Panc1 (cell line): ENCODE measurements around the gene PGGHG. TPM values are rescaled to one million over a fixed set of nuclear protein-coding genes. Genes with fewer than 3 reads are reported as not detected.
A peak's percentile ranks its signal among the peaks of the same experiment; 100 is the strongest.

ENCODE experiments used
- ATAC-seq: fragments of 200-7000 bp; cut with Tn5 transposase; 2 replicates; pipeline ENCODE4 v1.9.1; 2020; ENCODE audit warnings: mild to moderate bottlenecking, moderate library complexity
- BruUV-seq: library from RNA; stranded (reverse); fragments of 400-500 nt; replicated peaks from 2 replicates; lab custom pipeline; 2021; lab: Mats Ljungman, UMichigan
- CTCF ChIA-PET: fragments of 300-600 bp; sonication (Branson Sonifier 250); formaldehyde crosslinking; loops from one replicate; lab custom pipeline; 2022; ENCODE audit warnings: antibody characterized with exemption; lab: Charles Lee
- POLR2A ChIA-PET: fragments of 300-600 bp; sonication (Branson Sonifier 250); formaldehyde crosslinking; loops from one replicate; lab custom pipeline; 2022; ENCODE audit warnings: antibody characterized with exemption; lab: Charles Lee
- DNase-seq: peaks from one replicate; pipeline ENCODE4 v3.0.0-alpha.2; 2010; ENCODE audit warnings: low read depth, low spot score
- H3K27ac ChIP-seq: 2 replicates; pipeline ENCODE4 v1.5.1; 2011; ENCODE audit warnings: mild to moderate bottlenecking, low read length, inconsistent platforms
- H3K27me3 ChIP-seq: fragments of 200-500 bp; sonication (Bioruptor generic); 2 replicates; pipeline ENCODE4 v1.6.0; 2014; ENCODE audit warnings: low read length, inconsistent platforms; ENCODE audit not compliant: control insufficient read depth, insufficient read depth
- H3K36me3 ChIP-seq: fragments of 200-500 bp; sonication (Bioruptor generic); 2 replicates; pipeline ENCODE4 v1.5.1; 2014; ENCODE audit warnings: inconsistent platforms, mild to moderate bottlenecking, low read length, moderate library complexity; ENCODE audit not compliant: control insufficient read depth, insufficient read depth
- H3K4me1 ChIP-seq: 2 replicates; pipeline ENCODE4 v1.5.1; 2011; ENCODE audit warnings: inconsistent platforms, mild to moderate bottlenecking, low read length, moderate library complexity; ENCODE audit not compliant: control insufficient read depth, insufficient read depth
- H3K4me3 ChIP-seq, 2 experiments: 2 replicates each; pipeline ENCODE4 v1.5.1; 2011 to 2012; ENCODE audit warnings: low read depth in 2 of 2, low read length in 2 of 2, mild to moderate bottlenecking in 2 of 2, inconsistent platforms in 1 of 2, moderate library complexity in 1 of 2
- H3K9me3 ChIP-seq: fragments of 200-500 bp; sonication (Bioruptor generic); 2 replicates; pipeline ENCODE4 v1.5.1; 2014; ENCODE audit warnings: low read depth, mild to moderate bottlenecking, inconsistent platforms, low read length, moderate library complexity; ENCODE audit not compliant: control insufficient read depth, insufficient read depth
- POLR2AphosphoS5 ChIP-seq: IDR thresholded peaks from 2 replicates; pipeline ENCODE4 v1.6.1; 2012; ENCODE audit warnings: mild to moderate bottlenecking, low read depth, low read length, moderate library complexity
- SIN3A ChIP-seq: IDR thresholded peaks from 2 replicates; pipeline ENCODE4 v1.6.1; 2012; ENCODE audit warnings: low read depth, mild to moderate bottlenecking, low read length, moderate library complexity, borderline replicate concordance; ENCODE audit not compliant: insufficient read depth
- TCF7L2 ChIP-seq: IDR thresholded peaks from 2 replicates; pipeline ENCODE4 v1.6.1; 2011; ENCODE audit warnings: mild to moderate bottlenecking, low read depth, low read length, inconsistent platforms
- in situ Hi-C: cut with HindIII; loops from 2 replicates; pipeline ENCODE4 v1.10.0; 2016; ENCODE audit warnings: low sequenced_read_pairs, low pct_unique_long_range_greater_than_20kb
- intact Hi-C: fragments of 100-400 bp; cut with micrococcal nuclease; formaldehyde crosslinking; loops from one replicate; pipeline ENCODE4 v1.10.0; 2022; ENCODE audit not compliant: unreplicated experiment
- total RNA-seq: library from RNA; stranded (reverse); gene quantifications from one replicate; pipeline ENCODE4 v1.2.1, GENCODE V29; 2021; ENCODE audit not compliant: unreplicated experiment
- TF ChIP-seq, protein P1 (sequence below): fragments of 450-650 bp; IDR thresholded peaks from 2 replicates; pipeline ENCODE4 v1.5.1; 2017; ENCODE audit warnings: mild to moderate bottlenecking
- TF ChIP-seq, protein P2 (sequence below), 2 experiments: IDR thresholded peaks; 2 replicates each; pipeline ENCODE4 v1.6.1; 2011 to 2012; ENCODE audit warnings: low read depth in 2 of 2, control low read depth in 1 of 2, low read length in 1 of 2, mild to moderate bottlenecking in 1 of 2, moderate library complexity in 1 of 2; ENCODE audit not compliant: insufficient read depth in 1 of 2

Gene PGGHG
- total RNA-seq, 1 experiment from 2014 or later, result 115 TPM

DNA sequence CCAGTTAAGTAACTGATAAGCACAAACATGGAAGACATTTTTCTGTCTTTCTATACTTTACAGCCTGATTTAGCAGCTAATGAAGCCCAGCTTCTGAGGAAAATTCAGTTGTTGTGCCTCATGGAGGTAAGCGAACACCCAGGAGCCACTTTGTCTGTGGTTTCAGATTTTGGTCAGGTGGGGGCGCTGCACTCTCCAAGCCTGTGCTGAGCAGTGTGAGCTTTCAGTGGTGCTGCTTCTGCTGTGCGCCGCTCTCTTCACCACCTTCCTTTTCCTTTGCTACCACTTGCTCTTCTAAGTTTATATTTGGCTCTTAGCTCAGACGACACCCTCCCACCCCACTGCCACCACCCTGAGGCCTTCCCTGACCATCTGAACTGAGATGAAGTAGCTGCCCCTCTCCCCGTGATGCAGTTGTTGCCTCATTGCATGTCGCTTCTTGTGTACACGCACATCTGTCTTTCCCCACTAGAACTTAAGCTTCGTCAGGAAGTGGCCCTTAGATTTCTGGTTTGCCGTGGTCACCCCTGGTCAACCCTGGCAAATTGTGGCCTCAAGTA is 38.1 kb upstream of the PGGHG start:
- Histone ChIP-seq H3K4me3 (no peak overlapping the region), H3K4me1 (no peaks in the 10 kb centered on the region), H3K27me3 (no peaks in the 10 kb centered on the region), H3K9me3 (no peaks in the 10 kb centered on the region), H3K27ac (no peak overlapping the region), H3K36me3 (peaks cover 44% of the 10 kb centered on the region)
- peak; percentile 81 for ATAC-seq
- no TSS peak for BruUV-seq
- TF ChIP-seq SIN3A, result no peak
- TF ChIP-seq, protein P1, sequence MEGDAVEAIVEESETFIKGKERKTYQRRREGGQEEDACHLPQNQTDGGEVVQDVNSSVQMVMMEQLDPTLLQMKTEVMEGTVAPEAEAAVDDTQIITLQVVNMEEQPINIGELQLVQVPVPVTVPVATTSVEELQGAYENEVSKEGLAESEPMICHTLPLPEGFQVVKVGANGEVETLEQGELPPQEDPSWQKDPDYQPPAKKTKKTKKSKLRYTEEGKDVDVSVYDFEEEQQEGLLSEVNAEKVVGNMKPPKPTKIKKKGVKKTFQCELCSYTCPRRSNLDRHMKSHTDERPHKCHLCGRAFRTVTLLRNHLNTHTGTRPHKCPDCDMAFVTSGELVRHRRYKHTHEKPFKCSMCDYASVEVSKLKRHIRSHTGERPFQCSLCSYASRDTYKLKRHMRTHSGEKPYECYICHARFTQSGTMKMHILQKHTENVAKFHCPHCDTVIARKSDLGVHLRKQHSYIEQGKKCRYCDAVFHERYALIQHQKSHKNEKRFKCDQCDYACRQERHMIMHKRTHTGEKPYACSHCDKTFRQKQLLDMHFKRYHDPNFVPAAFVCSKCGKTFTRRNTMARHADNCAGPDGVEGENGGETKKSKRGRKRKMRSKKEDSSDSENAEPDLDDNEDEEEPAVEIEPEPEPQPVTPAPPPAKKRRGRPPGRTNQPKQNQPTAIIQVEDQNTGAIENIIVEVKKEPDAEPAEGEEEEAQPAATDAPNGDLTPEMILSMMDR, result peak; percentile 96
- intact Hi-C loops (no loop called here), in situ Hi-C loops (no loop called here)
- ChIA-PET POLR2A (interaction anchor here (0.6 to 1.0 kb wide), 5 partner anchors 9 to 88 kb away, joined by 3 read pairs; no protein-coding TSS in a partner anchor), CTCF (interaction anchor here (0.5 to 1.6 kb wide), 10 partner anchors 9 to 112 kb away, joined by 3 to 6 read pairs (median 4); partner anchors contain the start of genes BET1L, PSMD13 and RIC8A)
- DNase-seq, result no peak

DNA sequence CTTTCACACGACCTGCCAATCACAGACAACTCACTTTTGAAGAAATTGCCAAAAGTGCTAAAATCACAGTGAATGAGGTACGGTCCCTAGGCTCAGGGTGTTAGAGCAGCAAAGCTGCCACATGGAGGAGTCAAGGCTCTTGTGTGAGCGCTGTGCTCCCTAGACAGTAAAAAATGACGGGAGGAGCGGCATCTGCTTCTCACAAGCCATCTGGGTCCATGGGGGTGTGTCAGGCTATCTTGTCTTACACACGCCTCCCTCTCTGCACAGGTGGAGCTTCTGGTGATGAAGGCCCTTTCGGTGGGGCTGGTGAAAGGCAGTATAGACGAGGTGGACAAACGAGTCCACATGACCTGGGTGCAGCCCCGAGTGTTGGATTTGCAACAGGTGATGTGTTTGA is 37.4 kb upstream of the PGGHG start:
- Histone ChIP-seq H3K4me3 (no peak overlapping the region), H3K9me3 (no peaks in the 10 kb centered on the region), H3K36me3 (peaks cover 41% of the 10 kb centered on the region), H3K27ac (no peak overlapping the region), H3K27me3 (no peaks in the 10 kb centered on the region), H3K4me1 (no peaks in the 10 kb centered on the region)
- intact Hi-C loops (no loop called here), in situ Hi-C loops (no loop called here)
- BruUV-seq, result no TSS peak
- ChIA-PET CTCF (interaction anchor here (0.6 to 1.6 kb wide), 5 partner anchors 10 to 111 kb away, joined by 4 to 6 read pairs (median 6); partner anchors contain the start of gene PSMD13), POLR2A (interaction anchor here (0.6 to 1.0 kb wide), 3 partner anchors 10 to 87 kb away, joined by 3 read pairs; no protein-coding TSS in a partner anchor)
- TF ChIP-seq, protein P2, sequence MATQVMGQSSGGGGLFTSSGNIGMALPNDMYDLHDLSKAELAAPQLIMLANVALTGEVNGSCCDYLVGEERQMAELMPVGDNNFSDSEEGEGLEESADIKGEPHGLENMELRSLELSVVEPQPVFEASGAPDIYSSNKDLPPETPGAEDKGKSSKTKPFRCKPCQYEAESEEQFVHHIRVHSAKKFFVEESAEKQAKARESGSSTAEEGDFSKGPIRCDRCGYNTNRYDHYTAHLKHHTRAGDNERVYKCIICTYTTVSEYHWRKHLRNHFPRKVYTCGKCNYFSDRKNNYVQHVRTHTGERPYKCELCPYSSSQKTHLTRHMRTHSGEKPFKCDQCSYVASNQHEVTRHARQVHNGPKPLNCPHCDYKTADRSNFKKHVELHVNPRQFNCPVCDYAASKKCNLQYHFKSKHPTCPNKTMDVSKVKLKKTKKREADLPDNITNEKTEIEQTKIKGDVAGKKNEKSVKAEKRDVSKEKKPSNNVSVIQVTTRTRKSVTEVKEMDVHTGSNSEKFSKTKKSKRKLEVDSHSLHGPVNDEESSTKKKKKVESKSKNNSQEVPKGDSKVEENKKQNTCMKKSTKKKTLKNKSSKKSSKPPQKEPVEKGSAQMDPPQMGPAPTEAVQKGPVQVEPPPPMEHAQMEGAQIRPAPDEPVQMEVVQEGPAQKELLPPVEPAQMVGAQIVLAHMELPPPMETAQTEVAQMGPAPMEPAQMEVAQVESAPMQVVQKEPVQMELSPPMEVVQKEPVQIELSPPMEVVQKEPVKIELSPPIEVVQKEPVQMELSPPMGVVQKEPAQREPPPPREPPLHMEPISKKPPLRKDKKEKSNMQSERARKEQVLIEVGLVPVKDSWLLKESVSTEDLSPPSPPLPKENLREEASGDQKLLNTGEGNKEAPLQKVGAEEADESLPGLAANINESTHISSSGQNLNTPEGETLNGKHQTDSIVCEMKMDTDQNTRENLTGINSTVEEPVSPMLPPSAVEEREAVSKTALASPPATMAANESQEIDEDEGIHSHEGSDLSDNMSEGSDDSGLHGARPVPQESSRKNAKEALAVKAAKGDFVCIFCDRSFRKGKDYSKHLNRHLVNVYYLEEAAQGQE (IDR thresholded peaks at IDR 0.05; ENCODE audit: insufficient read depth in 1 of 2, low read depth in 2 of 2, low read length in 1 of 2), result no peak
- TF ChIP-seq SIN3A (no peak), POLR2AphosphoS5 (no peak), TCF7L2 (no peak)
- TF ChIP-seq, protein P1, result no peak
- DNase-seq (no peak), ATAC-seq (no peak)
